Pulmonary artery endothelial cell (primary cell): ENCODE measurements around the gene FAM83F. TPM values are rescaled to one million over a fixed set of nuclear protein-coding genes. Genes with fewer than 3 reads are reported as not detected.

Experiments used
- DNase-seq: peaks from one replicate; pipeline ENCODE4 v3.0.0-alpha.2; 2011; ENCODE audit warnings: low read depth, low spot score
- total RNA-seq: library from RNA; depleted of rRNA; stranded (reverse); fragments of >200 nt; gene quantifications from 2 replicates; pipeline ENCODE4 v1.2.3, GENCODE V29; 2014

Gene FAM83F
- total RNA-seq, 1 donor from 2014 or later, result not detected

DNA sequence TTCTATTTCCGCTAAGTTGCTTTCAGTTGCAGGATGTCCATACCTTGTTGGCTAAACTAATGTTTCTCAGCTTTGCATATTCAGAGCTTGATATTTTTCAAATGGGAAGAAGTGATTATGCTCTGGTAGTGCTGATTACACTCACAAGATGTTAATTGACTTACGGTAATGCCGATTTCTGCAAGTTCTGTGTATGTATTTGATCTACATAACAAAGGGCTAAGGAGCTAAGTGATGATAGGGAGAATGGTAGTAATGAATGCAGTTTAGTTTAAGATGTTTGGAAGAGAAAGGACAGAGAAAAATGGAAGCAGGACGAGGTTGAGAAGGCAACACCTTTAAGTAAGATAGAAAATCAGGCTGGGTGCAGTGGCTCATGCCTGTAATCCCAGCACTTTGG, 61.4 kb downstream of the FAM83F start:
- no peak for DNase-seq

GRCh38 chr22:40056559-40056958, 61.8 kb downstream of the FAM83F start:
- DNase-seq, result no peak

DNA sequence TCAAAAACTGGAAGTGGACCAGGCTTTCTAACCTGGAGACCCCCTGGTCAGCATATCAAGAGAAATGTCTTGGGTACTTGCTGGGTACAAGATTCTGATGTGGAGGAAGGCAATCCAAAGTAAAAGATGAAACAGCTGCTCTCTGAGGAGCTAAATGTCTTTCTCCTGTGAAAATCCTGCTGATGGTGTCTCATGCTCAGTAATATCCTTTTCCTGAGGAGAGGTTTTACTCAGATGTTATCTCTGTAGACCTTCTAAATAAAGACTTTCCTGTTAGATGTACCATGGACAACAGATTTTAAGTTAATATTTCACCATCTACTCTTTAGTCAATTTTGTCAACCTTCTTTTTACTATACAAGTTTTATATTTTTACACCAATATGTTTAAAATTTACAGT, 62.9 kb downstream of the FAM83F start:
- DNase-seq, result no peak

- DNase-seq, result no peak
Measured at GRCh38 chr22:40058265-40058664, 63.5 kb downstream of the FAM83F start.

DNA sequence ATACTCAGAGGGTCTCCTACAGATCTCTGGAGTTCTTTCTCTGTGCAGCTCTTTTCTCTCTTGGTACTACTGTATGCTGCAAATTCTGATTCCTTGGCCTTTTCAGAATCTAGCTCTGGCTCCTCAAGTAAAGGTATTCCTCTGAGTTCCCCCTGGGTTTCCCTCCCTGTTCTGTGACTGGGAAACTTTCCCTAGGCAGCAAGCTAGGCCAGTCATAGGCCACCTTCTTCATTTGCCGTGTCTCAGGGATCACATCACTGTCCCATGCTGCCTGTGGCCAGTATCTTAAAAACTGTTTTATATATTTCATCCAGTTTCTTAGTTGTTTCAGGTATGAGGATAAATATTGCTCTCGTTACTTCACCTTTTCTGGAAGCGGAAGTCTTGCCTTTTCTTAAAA, 71.2 kb downstream of the FAM83F start:
- no peak for DNase-seq

DNA sequence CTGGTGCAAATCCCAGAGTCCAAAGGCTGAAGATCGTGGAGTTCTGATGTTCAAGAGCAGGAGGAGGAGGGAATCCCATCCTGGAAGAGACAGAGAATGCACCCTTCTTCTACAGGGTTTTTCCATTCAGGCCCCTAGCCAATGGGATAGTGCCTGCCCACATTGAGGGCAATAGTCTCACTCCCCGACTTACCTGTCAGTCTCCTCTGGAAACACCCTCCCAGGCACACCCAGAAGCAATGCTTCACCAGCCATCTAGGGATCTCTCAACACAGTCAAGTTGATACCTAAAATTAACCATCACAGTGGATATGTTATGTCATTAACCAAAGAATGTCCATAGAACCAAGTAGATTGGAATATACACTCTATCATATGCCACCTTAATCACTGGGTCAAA, 72.9 kb downstream of the FAM83F start:
- DNase-seq, result no peak

DNA sequence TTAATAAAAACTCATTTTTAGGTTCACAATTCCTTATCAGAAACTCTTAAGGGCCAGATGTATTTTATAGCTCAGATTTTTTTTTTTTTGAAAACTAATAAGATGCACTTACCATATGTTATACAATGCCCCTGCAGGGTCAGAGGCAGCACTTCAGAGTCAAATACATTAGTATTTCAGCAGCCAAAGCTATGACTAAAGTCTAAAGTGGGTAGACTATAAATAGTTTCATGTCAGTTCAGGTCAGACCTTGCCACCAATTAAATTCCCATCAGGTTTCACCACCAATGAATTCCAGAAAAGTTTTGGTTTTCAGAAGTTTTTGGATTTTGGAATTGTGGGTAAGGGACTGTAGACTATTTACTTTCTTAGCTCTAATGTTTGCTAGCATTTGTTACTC, 75.9 kb downstream of the FAM83F start:
- no peak for DNase-seq

GRCh38 chr22:40071720-40072119, 77.0 kb downstream of the FAM83F start:
- no peak for DNase-seq

- DNase-seq, result no peak
Measured at GRCh38 chr22:40076702-40077645, 82.2 kb downstream of the FAM83F start.

- DNase-seq, result no peak
Measured at GRCh38 chr22:40077646-40078016, 82.9 kb downstream of the FAM83F start.

GRCh38 chr22:40081662-40082061, 86.9 kb downstream of the FAM83F start:
- DNase-seq, result no peak

DNA sequence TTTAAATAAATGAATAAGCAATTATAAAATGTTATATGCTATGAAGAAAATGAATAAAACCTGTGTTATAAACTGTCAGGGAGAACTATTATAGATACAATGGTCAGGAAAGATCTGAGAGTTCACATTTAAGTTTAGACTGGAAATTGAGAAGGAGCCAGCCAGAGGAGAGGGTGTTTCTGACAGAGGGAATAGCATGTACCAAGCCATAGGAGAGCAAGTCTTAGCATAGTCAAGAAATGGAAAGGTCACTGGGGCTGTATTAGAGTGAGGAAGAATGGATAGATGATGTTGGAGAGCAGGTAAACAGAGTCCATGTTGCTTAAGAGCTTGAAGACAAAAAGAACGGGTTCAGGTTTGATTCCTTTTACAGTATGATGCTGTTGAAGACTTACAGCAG, 87.4 kb downstream of the FAM83F start:
- DNase-seq, result no peak

GRCh38 chr22:40083794-40084193, 89.0 kb downstream of the FAM83F start:
- no peak for DNase-seq

- DNase-seq, result no peak
Measured at GRCh38 chr22:40084246-40084645, 89.5 kb downstream of the FAM83F start.

- DNase-seq, result no peak
Measured at GRCh38 chr22:40088818-40089217, 94.1 kb downstream of the FAM83F start.

Other genes with a start within 250 kb of the FAM83F start
- not detected in 2 replicates for gene ENTHD1, start 101.2 kb upstream of the FAM83F start, total RNA-seq
- gene GRAP2, start 93.9 kb upstream of the FAM83F start, total RNA-seq, result not detected in 2 replicates
- gene TMA7B, start 34.6 kb upstream of the FAM83F start, total RNA-seq, result not detected in 2 replicates
- gene TNRC6B, start 183.0 kb downstream of the FAM83F start, total RNA-seq, result 13.3 and 23.0 TPM in 2 replicates